Endothelial cell of umbilical vein (primary cell): ENCODE data around the gene TNIK. TPM values are rescaled to one million over a fixed set of nuclear protein-coding genes. Genes with fewer than 3 reads are reported as not detected.

Source experiments
- BruUV-seq: library from RNA; stranded (reverse); fragments of 400-500 nt; replicated peaks from 2 replicates; lab custom pipeline; 2021; lab: Mats Ljungman, UMichigan
- CTCF ChIA-PET: fragments of 300-600, 350-600 bp; sonication (Branson Sonifier 250); formaldehyde crosslinking; loops from one replicate; lab custom pipeline; 2021; ENCODE audit warnings: antibody characterized with exemption, inconsistent platforms; lab: Charles Lee
- POLR2A ChIA-PET: fragments of 300-600, 350-600 bp; sonication (Branson Sonifier 250); formaldehyde crosslinking; loops from one replicate; lab custom pipeline; 2021; ENCODE audit warnings: antibody characterized with exemption, inconsistent platforms; lab: Charles Lee
- DNase-seq: peaks from one replicate; pipeline ENCODE4 v3.0.0-alpha.2; 2011; ENCODE audit warnings: low read depth, low spot score
- FAIRE-seq: peaks from 2 replicates; lab custom pipeline; 2011; peaks lifted over from hg19 to GRCh38; lab: Jason Lieb, UNC
- H2AFZ ChIP-seq: 2 replicates; pipeline ENCODE4 v1.6.0; 2012; ENCODE audit warnings: low read depth, low read length, control low read depth, inconsistent platforms
- H3K27ac ChIP-seq: 2 replicates; pipeline ENCODE4 v1.5.1; 2011; ENCODE audit warnings: low read depth, mild to moderate bottlenecking, control low read depth, low read length, moderate library complexity; ENCODE audit not compliant: insufficient read depth
- H3K27me3 ChIP-seq, 2 experiments: 2 replicates each; pipeline versions ENCODE4 v1.6.0 to v1.6.1; 2011; ENCODE audit warnings: low read length in 2 of 2, mixed read lengths in 1 of 2; ENCODE audit not compliant: control insufficient read depth in 2 of 2, insufficient read depth in 2 of 2
- H3K36me3 ChIP-seq, 2 experiments: 2 replicates in 1 of 2; 3 replicates in 1 of 2; pipeline ENCODE4 v1.5.1; 2011; ENCODE audit warnings: low read length in 2 of 2, mild to moderate bottlenecking in 1 of 2, moderate library complexity in 1 of 2; ENCODE audit not compliant: control insufficient read depth in 2 of 2, insufficient read depth in 2 of 2; ENCODE audit errors: extremely low read depth in 1 of 2
- H3K4me1 ChIP-seq: 3 replicates; pipeline ENCODE4 v1.5.1; 2011; ENCODE audit warnings: mild to moderate bottlenecking, low read length; ENCODE audit not compliant: control insufficient read depth, insufficient read depth; ENCODE audit errors: extremely low read depth
- H3K4me2 ChIP-seq: 2 replicates; pipeline ENCODE4 v1.6.1; 2011; ENCODE audit warnings: low read length, control low read depth, mixed read lengths; ENCODE audit not compliant: insufficient read depth
- H3K4me3 ChIP-seq, 3 experiments: fragments of 200-600 bp in 1 of 3; sonication (generic), shearing (Covaris generic) in 1 of 3; replicated peaks in 1 of 3; 2 replicates each; pipeline ENCODE4 v1.5.1; 2011 to 2016; ENCODE audit warnings: control low read depth in 3 of 3, low read length in 3 of 3, mild to moderate bottlenecking in 2 of 3, inconsistent platforms in 1 of 3, low read depth in 1 of 3, moderate library complexity in 1 of 3; ENCODE audit not compliant: insufficient read depth in 1 of 3
- H3K79me2 ChIP-seq: 2 replicates; pipeline ENCODE4 v1.6.0; 2012; ENCODE audit warnings: low read length, inconsistent platforms; ENCODE audit not compliant: control insufficient read depth, insufficient read depth
- H3K9ac ChIP-seq: replicated peaks from 2 replicates; pipeline ENCODE3; 2011; ENCODE audit warnings: low read length, control low read depth; ENCODE audit not compliant: insufficient read depth; ENCODE audit errors: extremely low read depth
- H3K9me1 ChIP-seq: replicated peaks from 3 replicates; pipeline ENCODE4 v1.6.0; 2011; ENCODE audit warnings: mild to moderate bottlenecking, low read length; ENCODE audit not compliant: control insufficient read depth, insufficient read depth; ENCODE audit errors: extremely low read depth
- H3K9me3 ChIP-seq: replicated peaks from 2 replicates; pipeline ENCODE4 v1.5.1; 2012; ENCODE audit warnings: low read length, inconsistent platforms; ENCODE audit not compliant: control insufficient read depth, insufficient read depth
- H4K20me1 ChIP-seq: replicated peaks from 2 replicates; pipeline ENCODE3; 2011; ENCODE audit warnings: mild to moderate bottlenecking, low read length; ENCODE audit not compliant: control insufficient read depth, insufficient read depth; ENCODE audit errors: extremely low read depth
- EZH2 ChIP-seq: IDR thresholded peaks from 2 replicates; pipeline ENCODE4 v1.6.1; 2012; ENCODE audit warnings: borderline replicate concordance, low read depth, mild to moderate bottlenecking, moderate library complexity, low read length, inconsistent platforms; ENCODE audit not compliant: severe bottlenecking
- FOS ChIP-seq: IDR thresholded peaks from 2 replicates; pipeline ENCODE4 v1.6.1; 2011; ENCODE audit warnings: mild to moderate bottlenecking, low read length, moderate library complexity, borderline replicate concordance; ENCODE audit not compliant: insufficient read depth
- GATA2 ChIP-seq: IDR thresholded peaks from 2 replicates; pipeline ENCODE4 v1.7.0; 2011; ENCODE audit warnings: low read depth, mild to moderate bottlenecking, moderate library complexity, mixed read lengths, low read length; ENCODE audit not compliant: insufficient read length, insufficient read depth
- MYC ChIP-seq: IDR thresholded peaks from one replicate; pipeline ENCODE4 v1.6.1; 2011; ENCODE audit warnings: mild to moderate bottlenecking, low read depth, low read length
- POLR2A ChIP-seq: IDR thresholded peaks from 2 replicates; pipeline ENCODE4 v1.6.1; 2012; ENCODE audit warnings: low read depth, mild to moderate bottlenecking, control low read depth, low read length
- POLR2AphosphoS5 ChIP-seq: IDR thresholded peaks from 2 replicates; pipeline ENCODE4 v1.6.1; 2012; ENCODE audit warnings: low read depth, mild to moderate bottlenecking, control low read depth, low read length, moderate library complexity; ENCODE audit not compliant: insufficient read depth
- dilution Hi-C: fragments of 300-500 bp; cut with MboI; formaldehyde crosslinking; loops from one replicate; pipeline ENCODE4 v1.15.0; 2019; ENCODE audit warnings: low sequenced_read_pairs; ENCODE audit not compliant: extremely low pct_ligation_motif_present
- intact Hi-C: fragments of 100-400 bp; cut with micrococcal nuclease; formaldehyde crosslinking; loops from one replicate; pipeline ENCODE4 v1.10.0; 2022
- polyA plus RNA-seq, 4 experiments: library from polyadenylated mRNA; depleted of rRNA in 3 of 4; stranded (reverse) in 3 of 4; unstranded in 1 of 4; fragments of >200 nt; gene quantifications; 2 replicates each; pipeline versions ENCODE4 v1.2.1 to v1.2.3, GENCODE V29; 2011 to 2012; ENCODE audit warnings: missing spikeins in 1 of 4
- total RNA-seq: library from RNA; stranded (reverse); gene quantifications from 2 replicates; pipeline ENCODE4 v1.2.3, GENCODE V29; 2021
- TF ChIP-seq, protein P1 (sequence below): IDR thresholded peaks from 2 replicates; pipeline ENCODE4 v1.6.1; 2011; ENCODE audit not compliant: insufficient read depth, insufficient read length
- TF ChIP-seq, protein P2 (sequence below), 2 donors: IDR thresholded peaks; 1 replicate in 1 of 2; 2 replicates in 1 of 2; pipeline ENCODE4 v1.5.1; 2011; ENCODE audit warnings: low read length in 2 of 2, mild to moderate bottlenecking in 2 of 2, moderate library complexity in 2 of 2, control low read depth in 1 of 2, inconsistent platforms in 1 of 2, low read depth in 1 of 2; ENCODE audit not compliant: insufficient read depth in 1 of 2; ENCODE audit errors: extremely low read depth in 1 of 2

TNIK gene
- total and polyA plus RNA-seq, 2 donors (not counting 3 experiments of a cell fraction or from before 2014, with no cell fraction given) = 10.9 to 39.7 TPM

DNA sequence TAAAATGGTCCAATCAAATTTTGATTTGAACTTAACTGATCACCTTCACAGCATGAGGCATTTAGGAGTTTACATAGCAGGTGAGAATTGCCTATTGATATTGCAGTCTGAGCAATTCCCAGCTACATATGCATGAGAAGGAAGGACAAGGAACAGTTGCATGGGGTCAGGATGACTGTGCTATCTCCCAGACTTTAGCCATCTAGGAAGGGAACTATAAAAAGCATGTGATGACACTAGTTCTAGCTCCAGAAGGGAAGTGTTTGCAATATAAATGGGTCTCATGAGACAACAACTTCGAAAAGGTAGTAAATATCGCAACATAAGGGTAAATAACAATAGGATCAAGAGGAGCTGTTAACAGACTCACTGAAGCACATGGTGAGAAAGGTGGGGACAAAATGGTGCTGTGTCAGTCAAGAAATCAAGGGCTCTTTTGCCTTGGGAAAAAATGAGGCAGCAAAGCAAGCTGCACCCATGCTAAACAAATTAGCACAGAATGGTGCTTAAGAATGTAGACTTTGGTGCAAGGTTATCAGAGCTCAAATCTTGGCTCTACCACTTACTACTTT lies 343.3 kb downstream of the TNIK start:
- H3K4me3 ChIP-seq = no peak overlapping the region
- intact Hi-C loops (no loop called here), dilution Hi-C loops (no loop called here)
- H3K79me2 ChIP-seq = no peaks in the 10 kb centered on the region
- no peak for TF ChIP-seq POLR2AphosphoS5
- TF ChIP-seq GATA2 = no peak
- TF ChIP-seq POLR2A = no peak
- TF ChIP-seq FOS = no peak
- no peak for TF ChIP-seq EZH2
- TF ChIP-seq, protein P1, sequence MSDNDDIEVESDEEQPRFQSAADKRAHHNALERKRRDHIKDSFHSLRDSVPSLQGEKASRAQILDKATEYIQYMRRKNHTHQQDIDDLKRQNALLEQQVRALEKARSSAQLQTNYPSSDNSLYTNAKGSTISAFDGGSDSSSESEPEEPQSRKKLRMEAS = no peak
- TF ChIP-seq, protein P2, sequence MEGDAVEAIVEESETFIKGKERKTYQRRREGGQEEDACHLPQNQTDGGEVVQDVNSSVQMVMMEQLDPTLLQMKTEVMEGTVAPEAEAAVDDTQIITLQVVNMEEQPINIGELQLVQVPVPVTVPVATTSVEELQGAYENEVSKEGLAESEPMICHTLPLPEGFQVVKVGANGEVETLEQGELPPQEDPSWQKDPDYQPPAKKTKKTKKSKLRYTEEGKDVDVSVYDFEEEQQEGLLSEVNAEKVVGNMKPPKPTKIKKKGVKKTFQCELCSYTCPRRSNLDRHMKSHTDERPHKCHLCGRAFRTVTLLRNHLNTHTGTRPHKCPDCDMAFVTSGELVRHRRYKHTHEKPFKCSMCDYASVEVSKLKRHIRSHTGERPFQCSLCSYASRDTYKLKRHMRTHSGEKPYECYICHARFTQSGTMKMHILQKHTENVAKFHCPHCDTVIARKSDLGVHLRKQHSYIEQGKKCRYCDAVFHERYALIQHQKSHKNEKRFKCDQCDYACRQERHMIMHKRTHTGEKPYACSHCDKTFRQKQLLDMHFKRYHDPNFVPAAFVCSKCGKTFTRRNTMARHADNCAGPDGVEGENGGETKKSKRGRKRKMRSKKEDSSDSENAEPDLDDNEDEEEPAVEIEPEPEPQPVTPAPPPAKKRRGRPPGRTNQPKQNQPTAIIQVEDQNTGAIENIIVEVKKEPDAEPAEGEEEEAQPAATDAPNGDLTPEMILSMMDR (IDR thresholded peaks at IDR 0.05; ENCODE audit: extremely low read depth in 1 of 2, insufficient read depth in 1 of 2, low read depth in 1 of 2, low read length in 2 of 2) = no peak
- no peak for TF ChIP-seq MYC
- ChIA-PET CTCF (interaction anchor here (1.1 kb wide), 1 partner anchor 155 kb away, joined by 3 read pairs; no protein-coding TSS in a partner anchor), POLR2A (no interaction called here)
- no TSS peak for BruUV-seq
- H3K4me2 ChIP-seq = no peak overlapping the region
- no peaks in the 10 kb centered on the region for H4K20me1 ChIP-seq
- no peak overlapping the region for H2AFZ ChIP-seq
- H3K27ac ChIP-seq = no peak overlapping the region
- no peak overlapping the region for H3K9ac ChIP-seq
- H3K4me1 ChIP-seq = peaks cover 14% of the 10 kb centered on the region
- no peaks in the 10 kb centered on the region for H3K9me3 ChIP-seq
- peaks cover 0 to 10% of the 10 kb centered on the region in 2 experiments for H3K36me3 ChIP-seq
- no peaks in the 10 kb centered on the region for H3K9me1 ChIP-seq
- H3K27me3 ChIP-seq = no peaks in the 10 kb centered on the region
- FAIRE-seq (no peak), DNase-seq (no peak)
